HEK293 (cell line): ENCODE measurements around the gene SMIM32.

Source experiments
- CTCF ChIA-PET: fragments of 350-600 bp; formaldehyde crosslinking; extraction: SDS; loops from one replicate; lab custom pipeline; 2021; ENCODE audit warnings: antibody characterized with exemption; lab: Yijun Ruan, JAX
- POLR2A ChIA-PET: fragments of 300-600 bp; formaldehyde crosslinking; extraction: SDS; loops from one replicate; lab custom pipeline; 2020; ENCODE audit warnings: antibody characterized with exemption, inconsistent platforms; lab: Yijun Ruan, JAX
- H3K27ac ChIP-seq: fragments of 200-500 bp; sonication (Bioruptor generic); 2 replicates; pipeline ENCODE4 v1.5.1; 2014; ENCODE audit warnings: low read depth, low read length, control low read depth, inconsistent platforms; ENCODE audit errors: extremely low read depth
- H3K36me3 ChIP-seq, 2 experiments: fragments of 200-500 bp in 1 of 2; sonication (Bioruptor generic) in 1 of 2; 1 replicate in 1 of 2; 2 replicates in 1 of 2; pipeline ENCODE4 v1.5.1; 2014 to 2017; ENCODE audit warnings: inconsistent platforms in 2 of 2, low read length in 2 of 2; ENCODE audit not compliant: control insufficient read depth in 2 of 2, insufficient read depth in 1 of 2
- H3K4me1 ChIP-seq: fragments of 200-500 bp; sonication (Bioruptor generic); 2 replicates; pipeline ENCODE4 v1.5.1; 2014; ENCODE audit warnings: mild to moderate bottlenecking, low read length, inconsistent platforms; ENCODE audit not compliant: control insufficient read depth, insufficient read depth
- H3K4me3 ChIP-seq: 2 replicates; pipeline ENCODE4 v1.5.1; 2011; ENCODE audit warnings: low read depth, mild to moderate bottlenecking, control low read depth, low read length, moderate library complexity
- H3K9me3 ChIP-seq: fragments of 200-500 bp; sonication (Bioruptor generic); 2 replicates; pipeline ENCODE4 v1.5.1; 2014; ENCODE audit warnings: low read depth, low read length, inconsistent platforms; ENCODE audit not compliant: control insufficient read depth, insufficient read depth
- CTCF ChIP-seq: fragments of 450-650 bp; formaldehyde crosslinking; IDR thresholded peaks from 2 replicates; pipeline ENCODE4 v1.5.1; 2016; ENCODE audit warnings: missing biosample characterization, missing genetic modification characterization
- KLF1 ChIP-seq: fragments of 450-650 bp; formaldehyde crosslinking; IDR thresholded peaks from 2 replicates; pipeline ENCODE4 v1.5.1; 2016; ENCODE audit warnings: missing biosample characterization, missing genetic modification characterization
- KLF9 ChIP-seq: fragments of 450-650 bp; formaldehyde crosslinking; IDR thresholded peaks from 2 replicates; pipeline ENCODE4 v1.5.1; 2016; ENCODE audit warnings: missing biosample characterization, missing genetic modification characterization, low read depth
- PRDM1 ChIP-seq: fragments of 450-650 bp; formaldehyde crosslinking; IDR thresholded peaks from 2 replicates; pipeline ENCODE4; 2016; ENCODE audit warnings: missing biosample characterization, missing genetic modification characterization
- SP3 ChIP-seq: fragments of 450-650 bp; formaldehyde crosslinking; IDR thresholded peaks from 2 replicates; pipeline ENCODE4 v1.5.1; 2016; ENCODE audit warnings: missing biosample characterization, missing genetic modification characterization
- SP7 ChIP-seq: fragments of 450-650 bp; formaldehyde crosslinking; IDR thresholded peaks from 2 replicates; pipeline ENCODE4 v1.5.1; 2016; ENCODE audit warnings: missing biosample characterization, missing genetic modification characterization
- ZBTB49 ChIP-seq: fragments of 450-650 bp; formaldehyde crosslinking; IDR thresholded peaks from 2 replicates; pipeline ENCODE4 v1.5.1; 2016; ENCODE audit warnings: missing biosample characterization, missing genetic modification characterization, low read depth
- ZBTB8A ChIP-seq: fragments of 450-650 bp; formaldehyde crosslinking; IDR thresholded peaks from 2 replicates; pipeline ENCODE4 v1.5.1; 2016; ENCODE audit warnings: missing biosample characterization, missing genetic modification characterization
- ZFP37 ChIP-seq: fragments of 450-650 bp; formaldehyde crosslinking; IDR thresholded peaks from 2 replicates; pipeline ENCODE4 v1.5.1; 2016; ENCODE audit warnings: missing biosample characterization, missing genetic modification characterization
- ZNF112 ChIP-seq: fragments of 450-650 bp; formaldehyde crosslinking; IDR thresholded peaks from 2 replicates; pipeline ENCODE4 v1.5.0; 2017; ENCODE audit warnings: missing biosample characterization, missing genetic modification characterization
- ZNF133 ChIP-seq: fragments of 450-650 bp; formaldehyde crosslinking; IDR thresholded peaks from 2 replicates; pipeline ENCODE4 v1.5.1; 2016; ENCODE audit warnings: missing biosample characterization, missing genetic modification characterization
- ZNF157 ChIP-seq: fragments of 450-650 bp; formaldehyde crosslinking; IDR thresholded peaks from 2 replicates; pipeline ENCODE4 v1.5.1; 2016; ENCODE audit warnings: missing biosample characterization, missing genetic modification characterization
- ZNF24 ChIP-seq: fragments of 450-650 bp; formaldehyde crosslinking; IDR thresholded peaks from 2 replicates; pipeline ENCODE4 v1.5.1; 2016; ENCODE audit warnings: missing biosample characterization, missing genetic modification characterization
- ZNF416 ChIP-seq: fragments of 450-650 bp; formaldehyde crosslinking; IDR thresholded peaks from 2 replicates; pipeline ENCODE4 v1.5.1; 2016; ENCODE audit warnings: missing biosample characterization, missing genetic modification characterization
- ZNF571 ChIP-seq: fragments of 450-650 bp; formaldehyde crosslinking; IDR thresholded peaks from 2 replicates; pipeline ENCODE4 v1.5.0; 2017; ENCODE audit warnings: missing biosample characterization, missing genetic modification characterization
- ZNF654 ChIP-seq: fragments of 450-650 bp; formaldehyde crosslinking; IDR thresholded peaks from 2 replicates; pipeline ENCODE4 v1.5.1; 2016; ENCODE audit warnings: low read depth, missing biosample characterization, missing genetic modification characterization
- ZNF660 ChIP-seq: fragments of 450-650 bp; IDR thresholded peaks from 2 replicates; pipeline ENCODE4 v1.5.1; 2018; ENCODE audit warnings: missing biosample characterization, mild to moderate bottlenecking, missing genetic modification characterization
- ZSCAN30 ChIP-seq: fragments of 450-650 bp; IDR thresholded peaks from 2 replicates; pipeline ENCODE4 v1.5.1; 2018; ENCODE audit warnings: missing biosample characterization, mild to moderate bottlenecking, missing genetic modification characterization, moderate library complexity
- TF ChIP-seq, protein P1 (sequence below): fragments of 450-650 bp; formaldehyde crosslinking; IDR thresholded peaks from 2 replicates; pipeline ENCODE4 v1.5.1; 2016; ENCODE audit warnings: missing biosample characterization, missing genetic modification characterization
- TF ChIP-seq, protein P2 (sequence below): fragments of 450-650 bp; formaldehyde crosslinking; IDR thresholded peaks from 2 replicates; pipeline ENCODE4 v1.5.1; 2017; ENCODE audit warnings: missing biosample characterization, missing genetic modification characterization
- TF ChIP-seq, protein P3 (sequence below): fragments of 450-650 bp; formaldehyde crosslinking; IDR thresholded peaks from 2 replicates; pipeline ENCODE4 v1.5.1; 2016; ENCODE audit warnings: missing biosample characterization, missing genetic modification characterization
- TF ChIP-seq, protein P4 (sequence below): fragments of 450-650 bp; formaldehyde crosslinking; IDR thresholded peaks from 2 replicates; pipeline ENCODE4 v1.5.1; 2016; ENCODE audit warnings: missing biosample characterization, missing genetic modification characterization

The SMIM32 gene

DNA sequence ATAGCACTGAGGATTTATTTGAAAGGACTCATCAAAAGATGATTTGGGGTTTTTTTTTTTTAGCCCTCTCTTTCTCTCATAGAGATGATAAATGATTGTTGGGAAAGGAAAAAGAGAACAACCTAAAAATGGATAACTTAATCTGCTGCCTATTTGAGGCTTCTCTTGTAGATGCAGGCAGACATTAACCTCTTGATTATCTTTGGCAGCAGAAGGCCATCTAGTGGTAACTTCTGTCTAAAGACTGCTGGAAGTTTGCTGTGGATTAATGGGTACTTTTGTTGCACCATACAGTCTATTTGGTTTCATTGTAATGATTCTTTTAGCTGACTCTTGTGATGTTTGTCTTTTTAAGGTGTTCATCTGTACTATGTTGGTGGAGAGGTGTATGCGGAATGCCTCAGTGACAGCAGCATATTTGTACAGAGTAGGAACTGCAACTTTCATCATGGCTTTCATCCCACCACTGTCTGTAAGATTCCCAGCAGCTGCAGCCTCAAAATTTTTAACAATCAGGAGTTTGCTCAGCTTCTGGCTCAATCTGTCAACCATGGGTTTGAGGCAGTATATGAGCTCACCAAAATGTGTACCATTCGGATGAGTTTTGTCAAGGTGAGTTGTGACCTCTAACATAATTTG is 18.8 kb downstream of the SMIM32 start:
- Histone ChIP-seq H3K36me3 (peaks cover 36 to 62% of the 10 kb centered on the region in 2 experiments), H3K9me3 (no peaks in the 10 kb centered on the region), H3K4me3 (no peak overlapping the region), H3K27ac (no peak overlapping the region), H3K4me1 (no peaks in the 10 kb centered on the region)
- POLR2A ChIA-PET: no interaction called here
- TF ChIP-seq ZSCAN30 (tag by site-specific recombination): 0 out of 2 replicates have a peak, but pooled peaks have one; percentile 27
- peak; percentile 67; the same call in 1 of the 2 replicates for TF ChIP-seq ZNF660 (tag by site-specific recombination)
- TF ChIP-seq ZNF24 (tag by site-specific recombination): no peak
- TF ChIP-seq ZNF416 (tag by site-specific recombination): no peak
- TF ChIP-seq ZNF112 (tag by site-specific recombination): no peak
- TF ChIP-seq, protein P1, sequence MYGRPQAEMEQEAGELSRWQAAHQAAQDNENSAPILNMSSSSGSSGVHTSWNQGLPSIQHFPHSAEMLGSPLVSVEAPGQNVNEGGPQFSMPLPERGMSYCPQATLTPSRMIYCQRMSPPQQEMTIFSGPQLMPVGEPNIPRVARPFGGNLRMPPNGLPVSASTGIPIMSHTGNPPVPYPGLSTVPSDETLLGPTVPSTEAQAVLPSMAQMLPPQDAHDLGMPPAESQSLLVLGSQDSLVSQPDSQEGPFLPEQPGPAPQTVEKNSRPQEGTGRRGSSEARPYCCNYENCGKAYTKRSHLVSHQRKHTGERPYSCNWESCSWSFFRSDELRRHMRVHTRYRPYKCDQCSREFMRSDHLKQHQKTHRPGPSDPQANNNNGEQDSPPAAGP (tag by site-specific recombination): no peak
- TF ChIP-seq SP7 (tag by site-specific recombination): no peak
- TF ChIP-seq ZNF157 (tag by site-specific recombination): no peak
- no peak for TF ChIP-seq ZNF133 (tag by site-specific recombination)
- no peak for TF ChIP-seq ZFP37 (tag by site-specific recombination)
- TF ChIP-seq ZNF654: peak; percentile 74
- TF ChIP-seq PRDM1: no peak
- no peak for TF ChIP-seq ZBTB8A
- TF ChIP-seq, protein P2, sequence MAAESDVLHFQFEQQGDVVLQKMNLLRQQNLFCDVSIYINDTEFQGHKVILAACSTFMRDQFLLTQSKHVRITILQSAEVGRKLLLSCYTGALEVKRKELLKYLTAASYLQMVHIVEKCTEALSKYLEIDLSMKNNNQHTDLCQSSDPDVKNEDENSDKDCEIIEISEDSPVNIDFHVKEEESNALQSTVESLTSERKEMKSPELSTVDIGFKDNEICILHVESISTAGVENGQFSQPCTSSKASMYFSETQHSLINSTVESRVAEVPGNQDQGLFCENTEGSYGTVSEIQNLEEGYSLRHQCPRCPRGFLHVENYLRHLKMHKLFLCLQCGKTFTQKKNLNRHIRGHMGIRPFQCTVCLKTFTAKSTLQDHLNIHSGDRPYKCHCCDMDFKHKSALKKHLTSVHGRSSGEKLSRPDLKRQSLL (tag by site-specific recombination): no peak
- TF ChIP-seq SP3 (tag by site-specific recombination): no peak
- peak; percentile 46 for TF ChIP-seq CTCF
- CTCF ChIA-PET: interaction anchor here (0.6 to 2.6 kb wide), 40 partner anchors 9 to 463 kb away, joined by 3 to 20 read pairs (median 4); partner anchors contain the start of gene SMAD5

- CTCF ChIA-PET: no interaction called here
- Histone ChIP-seq H3K27ac (no peak overlapping the region), H3K9me3 (no peaks in the 10 kb centered on the region), H3K4me3 (no peak overlapping the region), H3K4me1 (no peaks in the 10 kb centered on the region), H3K36me3 (peaks cover 22 to 57% of the 10 kb centered on the region in 2 experiments)
- POLR2A ChIA-PET: no interaction called here
- TF ChIP-seq, protein P3, sequence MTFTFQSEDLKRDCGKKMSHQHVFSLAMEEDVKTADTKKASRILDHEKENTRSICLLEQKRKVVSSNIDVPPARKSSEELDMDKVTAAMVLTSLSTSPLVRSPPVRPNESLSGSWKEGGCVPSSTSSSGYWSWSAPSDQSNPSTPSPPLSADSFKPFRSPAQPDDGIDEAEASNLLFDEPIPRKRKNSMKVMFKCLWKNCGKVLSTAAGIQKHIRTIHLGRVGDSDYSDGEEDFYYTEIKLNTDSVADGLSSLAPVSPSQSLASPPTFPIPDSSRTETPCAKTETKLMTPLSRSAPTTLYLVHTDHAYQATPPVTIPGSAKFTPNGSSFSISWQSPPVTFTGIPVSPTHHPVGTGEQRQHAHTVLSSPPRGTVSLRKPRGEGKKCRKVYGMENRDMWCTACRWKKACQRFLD (tag by site-specific recombination): no peak
- TF ChIP-seq, protein P4, sequence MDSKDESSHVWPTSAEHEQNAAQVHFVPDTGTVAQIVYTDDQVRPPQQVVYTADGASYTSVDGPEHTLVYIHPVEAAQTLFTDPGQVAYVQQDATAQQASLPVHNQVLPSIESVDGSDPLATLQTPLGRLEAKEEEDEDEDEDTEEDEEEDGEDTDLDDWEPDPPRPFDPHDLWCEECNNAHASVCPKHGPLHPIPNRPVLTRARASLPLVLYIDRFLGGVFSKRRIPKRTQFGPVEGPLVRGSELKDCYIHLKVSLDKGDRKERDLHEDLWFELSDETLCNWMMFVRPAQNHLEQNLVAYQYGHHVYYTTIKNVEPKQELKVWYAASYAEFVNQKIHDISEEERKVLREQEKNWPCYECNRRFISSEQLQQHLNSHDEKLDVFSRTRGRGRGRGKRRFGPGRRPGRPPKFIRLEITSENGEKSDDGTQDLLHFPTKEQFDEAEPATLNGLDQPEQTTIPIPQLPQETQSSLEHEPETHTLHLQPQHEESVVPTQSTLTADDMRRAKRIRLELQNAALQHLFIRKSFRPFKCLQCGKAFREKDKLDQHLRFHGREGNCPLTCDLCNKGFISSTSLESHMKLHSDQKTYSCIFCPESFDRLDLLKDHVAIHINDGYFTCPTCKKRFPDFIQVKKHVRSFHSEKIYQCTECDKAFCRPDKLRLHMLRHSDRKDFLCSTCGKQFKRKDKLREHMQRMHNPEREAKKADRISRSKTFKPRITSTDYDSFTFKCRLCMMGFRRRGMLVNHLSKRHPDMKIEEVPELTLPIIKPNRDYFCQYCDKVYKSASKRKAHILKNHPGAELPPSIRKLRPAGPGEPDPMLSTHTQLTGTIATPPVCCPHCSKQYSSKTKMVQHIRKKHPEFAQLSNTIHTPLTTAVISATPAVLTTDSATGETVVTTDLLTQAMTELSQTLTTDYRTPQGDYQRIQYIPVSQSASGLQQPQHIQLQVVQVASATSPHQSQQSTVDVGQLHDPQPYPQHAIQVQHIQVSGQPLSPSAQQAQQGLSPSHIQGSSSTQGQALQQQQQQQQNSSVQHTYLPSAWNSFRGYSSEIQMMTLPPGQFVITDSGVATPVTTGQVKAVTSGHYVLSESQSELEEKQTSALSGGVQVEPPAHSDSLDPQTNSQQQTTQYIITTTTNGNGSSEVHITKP (tag by site-specific recombination): 0 out of 2 replicates have a peak, but pooled peaks have one; percentile 20
- TF ChIP-seq ZNF571 (tag by site-specific recombination) (no peak), ZBTB49 (tag by site-specific recombination) (no peak), KLF1 (tag by site-specific recombination) (peak; percentile 94), KLF9 (no peak)
These were observed 23.7 kb downstream of the SMIM32 start for GRCh38 chr5:136169218-136169617.
